Natural killer cell treated with Interleukin-12 subunit alpha and Interleukin-12 subunit beta and Interleukin-15 and Interleukin-18, amount 100 ng/mL, for 72 hours (primary cell): ENCODE measurements around the gene NUDT16. TPM values are rescaled to one million over a fixed set of nuclear protein-coding genes. Genes with fewer than 3 reads are reported as not detected.
"Not testable (repeated sequence)": the region's sequence is repeated elsewhere in the genome, so short reads cannot be mapped to it uniquely, and the experiment has no call there.

Experiments used
- ATAC-seq, 2 donors: fragments of 150-1000 bp; cut with Tn5 transposase in 1 of 2; sonication (Bioruptor Pico), chemical (Tn5 transposase) in 1 of 2; 2 replicates each; pipeline ENCODE4 v1.10.0; 2021
- DNase-seq: peaks from one replicate; pipeline ENCODE4 v3.0.0; 2022; ENCODE audit warnings: low spot score
- H3K27ac Mint-ChIP-seq, 2 donors: 1 replicate in 1 of 2; 2 replicates in 1 of 2; pipeline ENCODE4 v1.8.0; 2022; ENCODE audit warnings: mixed read lengths in 2 of 2, mild to moderate bottlenecking in 1 of 2, moderate library complexity in 1 of 2
- H3K27me3 Mint-ChIP-seq, 2 donors: 1 replicate in 1 of 2; 2 replicates in 1 of 2; pipeline ENCODE4 v1.8.0; 2022; ENCODE audit warnings: mixed read lengths in 2 of 2
- H3K36me3 Mint-ChIP-seq: one replicate; pipeline ENCODE4 v1.8.0; 2022; ENCODE audit warnings: mixed read lengths
- H3K4me1 Mint-ChIP-seq, 2 donors: 1 replicate in 1 of 2; 2 replicates in 1 of 2; pipeline ENCODE4 v1.8.0; 2022; ENCODE audit warnings: low read depth in 2 of 2, mixed read lengths in 2 of 2, mild to moderate bottlenecking in 1 of 2
- H3K4me3 Mint-ChIP-seq: one replicate; pipeline ENCODE4 v1.8.0; 2022; ENCODE audit warnings: mixed read lengths
- H3K9me3 Mint-ChIP-seq: 2 replicates; pipeline ENCODE4 v1.8.0; 2022; ENCODE audit warnings: mixed read lengths
- total RNA-seq, 2 donors: library from RNA; stranded (reverse); gene quantifications; one replicate each; pipeline ENCODE4 v1.2.3, GENCODE V29; 2022

Gene NUDT16
- 10 to 100 TPM; 10.1 to 10.9 TPM for total RNA-seq

GRCh38 chr3:131381445-131382291 is at the start of gene NUDT16:
NUDT16 (plus strand) TSS chr3:131381774; CDS start chr3:131381805, 31 bp downstream.
- ATAC-seq = peak; percentile 99 to 100
- peak; percentile 100 for DNase-seq
- Mint-ChIP-seq H3K4me3 (peak within 1 kb of the TSS; percentile 94), H3K27me3 (peaks cover 0 to under 1% of the 10 kb centered on the region in 2 donors), H3K9me3 (peaks cover 3% of the 10 kb centered on the region), H3K36me3 (peaks cover 6% of the 10 kb centered on the region), H3K4me1 (peaks cover 37 to 40% of the 10 kb centered on the region in 2 donors), H3K27ac (peak within 1 kb of the TSS; percentile 90 to 98)

- Mint-ChIP-seq H3K27ac (no peak overlapping the region), H3K36me3 (no peaks in the 10 kb centered on the region), H3K27me3 (peaks cover 11 to 17% of the 10 kb centered on the region in 2 donors), H3K4me3 (no peak overlapping the region), H3K4me1 (no peaks in the 10 kb centered on the region), H3K9me3 (no peaks in the 10 kb centered on the region)
- no peak for DNase-seq
- no peak for ATAC-seq
These were observed 42.5 kb upstream of the NUDT16 start for GRCh38 chr3:131338948-131339640.

GRCh38 chr3:131341761-131342160 is 39.8 kb upstream of the NUDT16 start:
- no peak for DNase-seq
- no peak for ATAC-seq
- Mint-ChIP-seq H3K36me3 (no peaks in the 10 kb centered on the region), H3K9me3 (no peaks in the 10 kb centered on the region), H3K27ac (no peak overlapping the region), H3K27me3 (peaks cover 9 to 22% of the 10 kb centered on the region in 2 donors), H3K4me3 (no peak overlapping the region), H3K4me1 (no peaks in the 10 kb centered on the region)

- Mint-ChIP-seq H3K4me1 (no peaks in the 10 kb centered on the region), H3K4me3 (no peak overlapping the region), H3K9me3 (no peaks in the 10 kb centered on the region), H3K27me3 (peaks cover 0 to 8% of the 10 kb centered on the region in 2 donors), H3K36me3 (no peaks in the 10 kb centered on the region), H3K27ac (no peak overlapping the region)
- ATAC-seq (no peak), DNase-seq (no peak)
These were observed 32.7 kb upstream of the NUDT16 start for GRCh38 chr3:131348911-131349310.

GRCh38 chr3:131349454-131349853 is 32.1 kb upstream of the NUDT16 start:
- Mint-ChIP-seq H3K4me1 (no peaks in the 10 kb centered on the region), H3K9me3 (no peaks in the 10 kb centered on the region), H3K4me3 (no peak overlapping the region), H3K27ac (no peak overlapping the region), H3K36me3 (no peaks in the 10 kb centered on the region), H3K27me3 (peaks cover 0 to 8% of the 10 kb centered on the region in 2 donors)
- ATAC-seq (no peak), DNase-seq (no peak)

- no peak for ATAC-seq
- Mint-ChIP-seq H3K27ac (no peak overlapping the region), H3K4me3 (no peak overlapping the region), H3K4me1 (no peaks in the 10 kb centered on the region), H3K27me3 (peaks cover 0 to 8% of the 10 kb centered on the region in 2 donors), H3K9me3 (no peaks in the 10 kb centered on the region), H3K36me3 (no peaks in the 10 kb centered on the region)
- no peak for DNase-seq
These were observed 31.6 kb upstream of the NUDT16 start for GRCh38 chr3:131349946-131350347.

GRCh38 chr3:131350506-131350905 is 31.1 kb upstream of the NUDT16 start:
- Mint-ChIP-seq H3K27ac (no peak overlapping the region), H3K27me3 (peaks cover 0 to 8% of the 10 kb centered on the region in 2 donors), H3K4me3 (no peak overlapping the region), H3K36me3 (no peaks in the 10 kb centered on the region), H3K9me3 (no peaks in the 10 kb centered on the region), H3K4me1 (no peaks in the 10 kb centered on the region)
- DNase-seq (no peak), ATAC-seq (no peak)

- H3K4me3 Mint-ChIP-seq = no peak overlapping the region
- no peak for DNase-seq
- no peak overlapping the region for H3K27ac Mint-ChIP-seq
- ATAC-seq = no peak
- no peaks in the 10 kb centered on the region for H3K36me3 Mint-ChIP-seq
- peaks cover 0 to 5% of the 10 kb centered on the region in 2 donors for H3K27me3 Mint-ChIP-seq
- no peaks in the 10 kb centered on the region for H3K9me3 Mint-ChIP-seq
- H3K4me1 Mint-ChIP-seq = no peaks in the 10 kb centered on the region
These were observed 28.3 kb upstream of the NUDT16 start for GRCh38 chr3:131353016-131353877.

- Mint-ChIP-seq H3K27ac (no peak overlapping the region), H3K4me3 (no peak overlapping the region), H3K27me3 (peaks cover 0 to 5% of the 10 kb centered on the region in 2 donors), H3K36me3 (no peaks in the 10 kb centered on the region), H3K4me1 (no peaks in the 10 kb centered on the region), H3K9me3 (no peaks in the 10 kb centered on the region)
- DNase-seq (no peak), ATAC-seq (no peak)
These were observed 27.6 kb upstream of the NUDT16 start for GRCh38 chr3:131353986-131354385.

GRCh38 chr3:131356006-131356595 is 25.5 kb upstream of the NUDT16 start:
- Mint-ChIP-seq H3K27me3 (peaks cover 0 to 5% of the 10 kb centered on the region in 2 donors), H3K4me1 (peaks cover 2% of the 10 kb centered on the region in 2 donors), H3K36me3 (no peaks in the 10 kb centered on the region), H3K27ac (no peak overlapping the region), H3K4me3 (no peak overlapping the region), H3K9me3 (no peaks in the 10 kb centered on the region)
- ATAC-seq = peak in 1 of 2 donors; percentile 13
- DNase-seq = no peak

GRCh38 chr3:131357275-131357674 is 24.3 kb upstream of the NUDT16 start:
- Mint-ChIP-seq H3K9me3 (no peaks in the 10 kb centered on the region), H3K4me1 (peaks cover 9 to 10% of the 10 kb centered on the region in 2 donors), H3K36me3 (peaks cover under 1% of the 10 kb centered on the region), H3K27me3 (peaks cover 2 to 8% of the 10 kb centered on the region in 2 donors), H3K4me3 (no peak overlapping the region), H3K27ac (no peak overlapping the region)
- no peak for ATAC-seq
- DNase-seq = no peak

GRCh38 chr3:131360191-131360755 is 21.3 kb upstream of the NUDT16 start:
- H3K9me3 Mint-ChIP-seq = no peaks in the 10 kb centered on the region
- peaks cover 14% of the 10 kb centered on the region in 2 donors for H3K4me1 Mint-ChIP-seq
- ATAC-seq (no peak), DNase-seq (no peak)
- peaks cover 4% of the 10 kb centered on the region for H3K36me3 Mint-ChIP-seq
- no peak overlapping the region for H3K4me3 Mint-ChIP-seq
- no peak overlapping the region for H3K27ac Mint-ChIP-seq
- peaks cover 13 to 24% of the 10 kb centered on the region in 2 donors for H3K27me3 Mint-ChIP-seq

GRCh38 chr3:131361066-131361463 is 20.5 kb upstream of the NUDT16 start:
- ATAC-seq = peak; percentile 7 to 58
- not testable (repeated sequence) for H3K36me3 Mint-ChIP-seq, DNase-seq, H3K9me3 Mint-ChIP-seq
- peaks cover 14% of the 10 kb centered on the region in 2 donors for H3K4me1 Mint-ChIP-seq
- H3K27ac Mint-ChIP-seq = peak overlapping the region; percentile 11 to 12
- H3K27me3 Mint-ChIP-seq = peaks cover 19 to 31% of the 10 kb centered on the region in 2 donors
- H3K4me3 Mint-ChIP-seq = peak overlapping the region; percentile 84
